HL-60 (cell line): ENCODE data around the gene CLEC2D.
"Not testable (repeated sequence)": the region's sequence is repeated elsewhere in the genome, so short reads cannot be mapped to it uniquely, and the experiment has no call there.

ENCODE experiments used
- GABPA ChIP-seq: IDR thresholded peaks from 2 replicates; pipeline ENCODE4 v1.6.1; 2012; ENCODE audit warnings: low read depth
- POLR2AphosphoS5 ChIP-seq: IDR thresholded peaks from 2 replicates; pipeline ENCODE4 v1.6.1; 2012; ENCODE audit warnings: low read depth
- REST ChIP-seq: IDR thresholded peaks from 2 replicates; pipeline ENCODE4 v1.6.1; 2012; ENCODE audit warnings: low read depth; ENCODE audit not compliant: insufficient replicate concordance
- SPI1 ChIP-seq: IDR thresholded peaks from 2 replicates; pipeline ENCODE4 v1.6.1; 2012; ENCODE audit warnings: low read depth, mild to moderate bottlenecking, borderline replicate concordance
- TF ChIP-seq, protein P1 (sequence below): IDR thresholded peaks from one replicate; pipeline ENCODE4 v1.5.1; 2011; ENCODE audit warnings: low read length, control low read depth, inconsistent platforms; ENCODE audit not compliant: insufficient read depth

- TF ChIP-seq, protein P1, sequence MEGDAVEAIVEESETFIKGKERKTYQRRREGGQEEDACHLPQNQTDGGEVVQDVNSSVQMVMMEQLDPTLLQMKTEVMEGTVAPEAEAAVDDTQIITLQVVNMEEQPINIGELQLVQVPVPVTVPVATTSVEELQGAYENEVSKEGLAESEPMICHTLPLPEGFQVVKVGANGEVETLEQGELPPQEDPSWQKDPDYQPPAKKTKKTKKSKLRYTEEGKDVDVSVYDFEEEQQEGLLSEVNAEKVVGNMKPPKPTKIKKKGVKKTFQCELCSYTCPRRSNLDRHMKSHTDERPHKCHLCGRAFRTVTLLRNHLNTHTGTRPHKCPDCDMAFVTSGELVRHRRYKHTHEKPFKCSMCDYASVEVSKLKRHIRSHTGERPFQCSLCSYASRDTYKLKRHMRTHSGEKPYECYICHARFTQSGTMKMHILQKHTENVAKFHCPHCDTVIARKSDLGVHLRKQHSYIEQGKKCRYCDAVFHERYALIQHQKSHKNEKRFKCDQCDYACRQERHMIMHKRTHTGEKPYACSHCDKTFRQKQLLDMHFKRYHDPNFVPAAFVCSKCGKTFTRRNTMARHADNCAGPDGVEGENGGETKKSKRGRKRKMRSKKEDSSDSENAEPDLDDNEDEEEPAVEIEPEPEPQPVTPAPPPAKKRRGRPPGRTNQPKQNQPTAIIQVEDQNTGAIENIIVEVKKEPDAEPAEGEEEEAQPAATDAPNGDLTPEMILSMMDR: not testable (repeated sequence)
- TF ChIP-seq POLR2AphosphoS5, REST, GABPA, SPI1: not testable (repeated sequence)
These were observed 24.4 kb upstream of the CLEC2D start for GRCh38 chr12:9644985-9645551.
